GM12801 (cell line): ENCODE measurements around the gene MOB2.

Source experiments
- CTCF ChIP-seq: IDR thresholded peaks from one replicate; pipeline ENCODE4 v1.5.1; 2011; ENCODE audit warnings: control low read depth; ENCODE audit not compliant: insufficient read length; ENCODE audit errors: extremely low read depth

MOB2 gene

GRCh38 chr11:1530686-1531448, 44.3 kb upstream of the MOB2 start:
- no peak for TF ChIP-seq CTCF

GRCh38 chr11:1529774-1530173, 43.2 kb upstream of the MOB2 start:
- TF ChIP-seq CTCF, result no peak

- TF ChIP-seq CTCF, result no peak
These were observed 42.7 kb upstream of the MOB2 start for GRCh38 chr11:1529286-1529685.

- no peak for TF ChIP-seq CTCF
These were observed 42.1 kb upstream of the MOB2 start for GRCh38 chr11:1528710-1529109.

- no peak for TF ChIP-seq CTCF
These were observed 40.2 kb upstream of the MOB2 start for GRCh38 chr11:1526785-1527184.

GRCh38 chr11:1523779-1524178, 37.2 kb upstream of the MOB2 start:
- no peak for TF ChIP-seq CTCF

- no peak for TF ChIP-seq CTCF
These were observed 36.5 kb upstream of the MOB2 start for GRCh38 chr11:1523077-1523476.

GRCh38 chr11:1522081-1522424, 35.5 kb upstream of the MOB2 start:
- no peak for TF ChIP-seq CTCF
